ENCODE data around the gene HSPB6. TPM values are rescaled to one million over a fixed set of nuclear protein-coding genes. Genes with fewer than 3 reads are reported as not detected.

Gene HSPB6
- total RNA-seq, 1 experiment from 2014 or later: 2.7 TPM

- no peak overlapping the region for H2AFZ ChIP-seq
- no peak overlapping the region for H3K4me3 ChIP-seq
- POLR2A ChIA-PET (ENCODE audit: unreplicated experiment): interaction anchor here (0.6 kb wide), 1 partner anchor 534 kb away, joined by 6 read pairs; no protein-coding TSS in a partner anchor
- intact Hi-C loops (cut with micrococcal nuclease; ENCODE audit: unreplicated experiment): no loop called here
- no peak overlapping the region for H3K4me2 ChIP-seq
- TF ChIP-seq EZH2 (IDR thresholded peaks at IDR 0.05; ENCODE audit: low read depth) (no peak), CTCF (conservative IDR thresholded peaks at IDR 0.05) (no peak)
- BruUV-seq (replicated peaks): no TSS peak
- H3K4me1 ChIP-seq (replicated peaks; ENCODE audit: insufficient read depth): no peaks in the 10 kb centered on the region
- no peaks in the 10 kb centered on the region for H3F3A ChIP-seq (ENCODE audit: insufficient read depth, low read depth)
- no peaks in the 10 kb centered on the region for H4K20me1 ChIP-seq (ENCODE audit: insufficient read depth)
- H3K9me2 ChIP-seq (ENCODE audit: insufficient read depth): no peaks in the 10 kb centered on the region
- CTCF ChIA-PET: no interaction called here
- H3K79me2 ChIP-seq (ENCODE audit: low read depth): no peaks in the 10 kb centered on the region
- H3K27me3 ChIP-seq (ENCODE audit: insufficient read depth, low read depth): peaks cover 15% of the 10 kb centered on the region
- no peaks in the 10 kb centered on the region for H3K36me3 ChIP-seq (ENCODE audit: low read depth)
- no peak overlapping the region for H3K27ac ChIP-seq
- H3K9me3 ChIP-seq (ENCODE audit: insufficient read depth, low read depth): no peaks in the 10 kb centered on the region
- DNase-seq: no peak
Observed at GRCh38 chr19:35788205-35788960, 31.6 kb upstream of the HSPB6 start.

GRCh38 chr19:35787227-35787799 is 30.5 kb upstream of the HSPB6 start:
- intact Hi-C loops (cut with micrococcal nuclease; ENCODE audit: unreplicated experiment): no loop called here
- H3K79me2 ChIP-seq (ENCODE audit: low read depth): no peaks in the 10 kb centered on the region
- H3K36me3 ChIP-seq (ENCODE audit: low read depth): no peaks in the 10 kb centered on the region
- BruUV-seq (replicated peaks): no TSS peak
- no peak overlapping the region for H2AFZ ChIP-seq
- H3K4me2 ChIP-seq: no peak overlapping the region
- H3F3A ChIP-seq (ENCODE audit: insufficient read depth, low read depth): 0 out of 2 replicates have a peak, but pooled peaks cover 4% of the 10 kb centered on the region
- TF ChIP-seq CTCF (conservative IDR thresholded peaks at IDR 0.05) (no peak), EZH2 (IDR thresholded peaks at IDR 0.05; ENCODE audit: low read depth) (no peak)
- H3K9me3 ChIP-seq (ENCODE audit: insufficient read depth, low read depth): no peaks in the 10 kb centered on the region
- no peaks in the 10 kb centered on the region for H3K4me1 ChIP-seq (replicated peaks; ENCODE audit: insufficient read depth)
- peaks cover 15% of the 10 kb centered on the region for H3K27me3 ChIP-seq (ENCODE audit: insufficient read depth, low read depth)
- H3K9me2 ChIP-seq (ENCODE audit: insufficient read depth): no peaks in the 10 kb centered on the region
- no peak overlapping the region for H3K27ac ChIP-seq
- ChIA-PET POLR2A (ENCODE audit: unreplicated experiment) (no interaction called here), CTCF (no interaction called here)
- no peak overlapping the region for H3K4me3 ChIP-seq
- DNase-seq: no peak
- H4K20me1 ChIP-seq (ENCODE audit: insufficient read depth): no peaks in the 10 kb centered on the region

- Histone ChIP-seq H3K9me2 (ENCODE audit: insufficient read depth) (no peaks in the 10 kb centered on the region), H3K4me1 (replicated peaks; ENCODE audit: insufficient read depth) (no peaks in the 10 kb centered on the region), H3K36me3 (ENCODE audit: low read depth) (no peaks in the 10 kb centered on the region), H4K20me1 (ENCODE audit: insufficient read depth) (no peaks in the 10 kb centered on the region), H3K4me3 (no peak overlapping the region), H3F3A (ENCODE audit: insufficient read depth, low read depth) (0 out of 2 replicates have a peak, but pooled peaks cover 4% of the 10 kb centered on the region), H3K9me3 (ENCODE audit: insufficient read depth, low read depth) (no peaks in the 10 kb centered on the region), H2AFZ (no peak overlapping the region), H3K27ac (no peak overlapping the region), H3K4me2 (no peak overlapping the region), H3K79me2 (ENCODE audit: low read depth) (no peaks in the 10 kb centered on the region), H3K27me3 (ENCODE audit: insufficient read depth, low read depth) (peaks cover 15% of the 10 kb centered on the region)
- no peak for DNase-seq
- no peak for TF ChIP-seq CTCF (conservative IDR thresholded peaks at IDR 0.05)
- no peak for TF ChIP-seq EZH2 (IDR thresholded peaks at IDR 0.05; ENCODE audit: low read depth)
- ChIA-PET POLR2A (ENCODE audit: unreplicated experiment) (no interaction called here), CTCF (no interaction called here)
- intact Hi-C loops (cut with micrococcal nuclease; ENCODE audit: unreplicated experiment): no loop called here
- BruUV-seq (replicated peaks): no TSS peak
Observed at GRCh38 chr19:35786299-35787160, 29.7 kb upstream of the HSPB6 start.
